HPDE6-E6E7 (cell line): Measurements from ENCODE around the gene SETD1B.
A peak's percentile ranks its signal among the peaks of the same experiment; 100 is the strongest.
"Not testable (repeated sequence)": the region's sequence is repeated elsewhere in the genome, so short reads cannot be mapped to it uniquely, and the experiment has no call there.

Source experiments
- DNase-seq: peaks from one replicate; pipeline ENCODE4 v3.0.0; 2011; ENCODE audit warnings: missing footprints; ENCODE audit errors: extremely low spot score

SETD1B gene

GRCh38 chr12:121825041-121825523, 21.3 kb downstream of the SETD1B start:
- DNase-seq: no peak

- no peak for DNase-seq
These were observed 22.7 kb downstream of the SETD1B start for GRCh38 chr12:121826318-121827150.

GRCh38 chr12:121827351-121828099, 23.7 kb downstream of the SETD1B start:
- no peak for DNase-seq

GRCh38 chr12:121828306-121828705, 24.5 kb downstream of the SETD1B start:
- no peak for DNase-seq

- no peak for DNase-seq
These were observed 25.0 kb downstream of the SETD1B start for GRCh38 chr12:121828826-121829225.

GRCh38 chr12:121829250-121829918, 25.6 kb downstream of the SETD1B start:
- DNase-seq: no peak

- DNase-seq: no peak
These were observed 26.3 kb downstream of the SETD1B start for GRCh38 chr12:121830134-121830533.

GRCh38 chr12:121830588-121831265, 26.9 kb downstream of the SETD1B start:
- DNase-seq: no peak

- DNase-seq: no peak
These were observed 27.9 kb downstream of the SETD1B start for GRCh38 chr12:121831571-121832245.

GRCh38 chr12:121837680-121838079, 33.9 kb downstream of the SETD1B start:
- DNase-seq: no peak

GRCh38 chr12:121838126-121838525, 34.3 kb downstream of the SETD1B start:
- no peak for DNase-seq

- DNase-seq: peak; percentile 98
These were observed 35.5 kb downstream of the SETD1B start for GRCh38 chr12:121839106-121839992.

- DNase-seq: no peak
These were observed 36.4 kb downstream of the SETD1B start for GRCh38 chr12:121839993-121840761.

GRCh38 chr12:121843236-121843982, 39.6 kb downstream of the SETD1B start:
- DNase-seq: no peak

GRCh38 chr12:121845701-121846100, 41.9 kb downstream of the SETD1B start:
- DNase-seq: no peak

- DNase-seq: no peak
These were observed 45.4 kb downstream of the SETD1B start for GRCh38 chr12:121849211-121849610.

- no peak for DNase-seq
These were observed 45.9 kb downstream of the SETD1B start for GRCh38 chr12:121849665-121850064.

- not testable (repeated sequence) for DNase-seq
These were observed 48.6 kb downstream of the SETD1B start for GRCh38 chr12:121852392-121852791.
